ENCODE data around the gene TTC38.
"Not testable (repeated sequence)": the region's sequence is repeated elsewhere in the genome, so short reads cannot be mapped to it uniquely, and the experiment has no call there.

TTC38 gene

GRCh38 chr22:46297151-46297812 lies 29.5 kb downstream of the TTC38 start:
- no peak for DNase-seq

- DNase-seq = no peak
Observed at GRCh38 chr22:46299101-46299500, 31.3 kb downstream of the TTC38 start.

- DNase-seq = no peak
Observed at GRCh38 chr22:46300491-46300890, 32.7 kb downstream of the TTC38 start.

- DNase-seq = no peak
Observed at GRCh38 chr22:46303347-46303965, 35.6 kb downstream of the TTC38 start.

GRCh38 chr22:46308283-46308988 lies 40.6 kb downstream of the TTC38 start:
- no peak for DNase-seq

GRCh38 chr22:46309526-46310085 lies 41.8 kb downstream of the TTC38 start:
- DNase-seq = no peak

GRCh38 chr22:46312056-46312455 lies 44.2 kb downstream of the TTC38 start:
- no peak for DNase-seq

GRCh38 chr22:46312848-46313247 lies 45.0 kb downstream of the TTC38 start:
- not testable (repeated sequence) for DNase-seq

GRCh38 chr22:46315976-46316375 lies 48.2 kb downstream of the TTC38 start:
- DNase-seq = no peak

GRCh38 chr22:46317646-46318045 lies 49.8 kb downstream of the TTC38 start:
- no peak for DNase-seq

GRCh38 chr22:46318576-46318975 lies 50.8 kb downstream of the TTC38 start:
- DNase-seq = no peak

- DNase-seq = no peak
Observed at GRCh38 chr22:46319319-46319718, 51.5 kb downstream of the TTC38 start.

- no peak for DNase-seq
Observed at GRCh38 chr22:46320166-46320710, 52.4 kb downstream of the TTC38 start.

GRCh38 chr22:46320716-46321386 lies 53.0 kb downstream of the TTC38 start:
- DNase-seq = no peak

- DNase-seq = no peak
Observed at GRCh38 chr22:46322711-46323110, 54.9 kb downstream of the TTC38 start.

GRCh38 chr22:46323162-46323561 lies 55.4 kb downstream of the TTC38 start:
- DNase-seq = no peak

- DNase-seq = no peak
Observed at GRCh38 chr22:46326066-46326680, 58.4 kb downstream of the TTC38 start.

GRCh38 chr22:46327691-46328465 lies 60.1 kb downstream of the TTC38 start:
- DNase-seq = no peak

- no peak for DNase-seq
Observed at GRCh38 chr22:46328797-46329196, 61.0 kb downstream of the TTC38 start.

- DNase-seq = no peak
Observed at GRCh38 chr22:46329616-46330015, 61.8 kb downstream of the TTC38 start.

- DNase-seq = no peak
Observed at GRCh38 chr22:46330426-46330825, 62.6 kb downstream of the TTC38 start.

GRCh38 chr22:46331496-46331895 lies 63.7 kb downstream of the TTC38 start:
- DNase-seq = no peak

Data from stimulated activated CD4-positive, alpha-beta T cell treated with anti-CD3 and anti-CD28 coated beads, Interleukin-4, amount 100 ng/mL, for 4 hours (primary cell).